ENCODE measurements around the gene CSRP3.

The CSRP3 gene

DNA sequence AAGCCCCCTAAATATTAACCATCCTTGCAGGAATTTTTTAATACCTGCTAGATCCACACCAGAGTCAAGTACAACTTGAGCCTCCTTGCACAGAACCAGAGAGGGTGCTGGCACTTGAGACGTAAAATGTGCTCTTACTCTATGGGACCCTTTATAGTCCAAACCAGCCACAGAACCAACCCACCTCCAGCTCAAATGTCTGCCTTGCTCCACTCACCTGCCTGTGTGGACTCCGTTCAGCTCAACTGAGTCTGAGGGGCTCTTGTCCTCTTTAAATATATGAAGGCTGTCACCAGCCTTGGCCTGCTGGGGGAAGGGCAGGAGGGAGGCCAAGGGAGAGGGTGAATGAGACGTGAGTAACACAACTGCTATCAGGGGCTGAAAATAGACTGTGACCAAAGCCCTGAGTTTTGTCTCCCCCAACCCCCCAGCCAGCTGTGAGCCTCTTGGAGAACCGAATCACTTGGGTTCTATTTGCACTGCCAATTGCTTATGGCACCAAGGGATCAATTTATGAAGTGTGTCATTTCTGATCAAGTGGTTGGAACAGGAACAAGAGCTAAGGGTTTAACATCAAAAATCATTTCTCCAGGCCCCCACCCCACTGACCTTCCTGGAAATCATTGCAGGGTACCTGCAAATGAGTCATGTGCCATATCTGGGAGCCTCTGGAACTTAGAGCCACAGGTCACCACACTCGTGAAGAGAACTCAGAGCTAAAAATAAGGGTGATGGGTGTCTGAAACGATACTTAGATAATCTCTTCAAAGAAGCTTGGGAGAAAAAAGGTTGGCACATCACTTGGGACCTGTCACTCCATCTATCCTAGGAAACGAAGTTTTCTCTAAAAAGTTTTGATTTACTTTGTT lies at the start of gene CSRP3:
TSS of gene CSRP3 (minus strand) at position 247 of the 869 bp plus-strand sequence. CDS start 9,535 bp downstream, outside the sequence.
- DNase-seq (ENCODE audit: low read depth) = no peak

DNA sequence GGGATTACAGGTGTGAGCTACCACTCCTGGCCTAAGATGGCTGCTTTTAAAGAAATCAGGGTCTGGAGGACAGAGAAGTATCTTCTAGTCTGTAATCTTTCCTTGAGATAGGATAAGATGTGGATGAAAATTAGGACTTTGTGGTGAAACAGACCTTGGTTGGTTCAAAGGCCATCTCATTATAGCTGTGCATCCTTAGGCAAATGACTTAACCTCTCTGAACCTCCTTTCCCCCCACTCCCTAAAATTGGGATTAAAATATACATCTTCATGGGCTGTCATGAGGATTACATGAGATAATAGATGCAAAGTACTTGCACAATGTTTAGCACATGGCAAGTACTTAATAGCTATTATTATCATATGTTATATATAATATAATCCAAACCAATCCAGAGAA lies 49.8 kb upstream of the CSRP3 start:
- DNase-seq (ENCODE audit: low read depth) = no peak

DNA sequence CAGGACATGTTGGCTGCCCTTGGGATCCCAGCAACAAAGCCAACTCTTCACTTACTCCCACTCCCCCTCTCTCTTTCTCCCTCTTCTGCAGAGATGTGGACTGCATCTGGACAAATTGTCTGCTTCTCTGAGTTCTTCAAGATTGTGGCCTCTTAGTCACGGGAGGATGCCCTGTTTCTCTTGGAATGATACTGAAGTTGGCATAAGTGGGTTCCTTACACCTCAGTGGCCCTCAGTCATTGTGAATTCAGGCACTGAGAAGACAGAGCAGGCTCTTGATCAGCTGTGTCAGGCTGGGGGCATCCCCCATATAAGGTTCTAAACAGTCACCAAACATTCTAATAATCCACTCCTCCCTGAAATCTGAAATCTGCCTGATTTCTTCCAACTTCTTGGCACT lies 45.0 kb upstream of the CSRP3 start:
- DNase-seq (ENCODE audit: low read depth) = no peak

DNA sequence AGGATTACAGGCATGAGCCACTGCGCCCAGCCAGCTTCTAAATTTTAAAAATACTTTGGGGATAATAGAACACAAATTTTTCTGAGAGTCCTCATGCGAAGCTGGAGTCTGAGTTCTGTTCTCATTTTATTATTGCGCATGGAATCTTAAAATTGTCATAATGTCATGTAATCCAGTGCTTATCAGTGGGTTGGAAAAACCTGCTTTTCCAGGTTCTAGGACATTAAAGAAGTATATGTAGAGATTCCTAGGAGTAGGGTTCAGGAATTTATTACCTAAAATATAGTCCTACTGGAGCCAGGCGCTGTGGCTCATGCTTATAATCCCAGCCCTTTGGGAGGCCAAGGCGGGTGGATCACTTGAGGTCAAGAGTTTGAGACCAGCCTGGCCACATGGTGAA lies 43.6 kb upstream of the CSRP3 start:
- DNase-seq (ENCODE audit: low read depth) = no peak

DNA sequence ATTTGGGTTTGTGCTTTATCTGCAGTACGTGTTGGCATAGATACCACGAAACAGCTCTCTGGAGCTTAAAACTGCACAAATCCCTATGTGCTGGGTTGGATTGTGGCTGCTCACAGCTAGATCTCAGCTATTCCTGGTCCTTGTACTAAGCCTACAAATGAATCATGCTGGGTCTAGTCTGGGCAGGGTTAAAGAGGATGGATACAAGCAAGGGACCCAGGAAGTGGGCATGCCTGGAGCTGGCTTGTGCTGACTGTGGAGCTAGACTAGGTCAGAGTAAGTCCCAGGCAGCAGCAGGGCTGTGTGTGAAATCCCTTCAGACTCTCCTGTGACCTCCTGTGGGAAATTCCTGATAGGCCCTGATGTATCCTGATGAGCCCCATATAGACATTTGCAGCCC lies 42.8 kb upstream of the CSRP3 start:
- no peak for DNase-seq (ENCODE audit: low read depth)

DNA sequence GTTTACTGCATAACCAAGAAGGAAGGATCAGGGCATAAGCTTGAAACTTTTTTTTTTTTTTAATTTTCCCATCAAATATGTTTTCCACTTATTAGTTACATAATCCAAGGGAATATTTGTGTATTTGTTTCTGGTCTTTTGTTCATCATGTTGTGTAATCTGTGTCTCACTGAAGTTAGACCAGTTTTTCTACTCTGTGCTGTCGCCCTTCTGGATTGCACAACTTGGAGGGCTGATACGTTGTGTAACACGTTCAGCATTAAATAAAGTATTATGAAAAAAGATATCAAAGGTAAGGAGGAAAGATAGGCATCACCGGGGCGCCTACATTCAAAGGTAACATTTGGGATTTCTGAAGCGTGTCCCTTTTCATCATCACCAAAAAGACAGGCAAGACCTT lies 42.3 kb upstream of the CSRP3 start:
- no peak for DNase-seq (ENCODE audit: low read depth)

GRCh38 chr11:19243613-19244012 lies 41.8 kb upstream of the CSRP3 start:
- no peak for DNase-seq (ENCODE audit: low read depth)

GRCh38 chr11:19243143-19243542 lies 41.4 kb upstream of the CSRP3 start:
- no peak for DNase-seq (ENCODE audit: low read depth)

GRCh38 chr11:19242179-19242932 lies 40.6 kb upstream of the CSRP3 start:
- no peak for DNase-seq (ENCODE audit: low read depth)

DNA sequence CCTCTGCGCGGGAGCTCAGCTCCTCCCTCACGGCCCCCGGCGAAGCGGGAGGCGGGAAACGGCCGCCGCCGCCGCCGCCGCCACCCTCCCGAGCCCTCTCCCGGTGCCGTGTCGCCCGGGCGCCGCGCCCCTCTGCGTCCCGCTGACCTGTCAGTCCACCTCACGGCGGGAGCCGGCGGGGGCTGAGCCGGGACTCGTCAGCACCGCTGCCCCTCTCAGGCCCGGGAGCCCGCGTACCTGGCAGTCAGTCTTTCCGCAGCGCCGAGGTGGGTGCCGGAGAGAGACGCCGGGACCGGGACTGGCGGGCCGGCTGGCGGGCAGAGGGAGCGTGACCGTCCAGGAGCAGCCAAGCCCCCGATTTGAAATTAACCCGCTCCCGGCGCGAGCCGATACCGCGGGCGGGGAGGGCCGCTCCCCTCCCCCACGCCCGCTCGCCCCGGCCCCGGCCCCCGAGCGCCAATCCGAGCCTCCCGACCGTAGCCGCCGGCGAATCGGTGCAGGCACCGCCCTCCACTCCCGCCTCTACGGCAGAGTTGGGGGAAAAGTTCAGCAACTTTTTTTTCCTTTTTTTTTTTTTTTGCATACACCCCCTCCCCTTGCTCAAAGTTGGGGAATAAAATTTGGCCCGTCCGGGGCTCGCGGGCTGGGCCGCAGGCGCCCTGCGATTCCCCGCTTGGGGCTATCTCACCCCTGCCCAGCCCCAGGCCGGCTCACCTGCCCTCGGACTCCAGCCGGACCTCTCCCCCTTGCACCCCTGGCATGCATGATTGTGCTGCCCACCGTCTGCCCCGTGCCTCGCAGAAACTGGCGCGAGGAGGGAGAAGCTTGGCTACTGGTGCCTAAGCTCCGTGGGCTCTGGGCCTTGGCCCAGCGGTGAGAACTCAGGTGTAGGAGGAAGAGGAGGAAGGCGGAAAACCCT lies 39.7 kb upstream of the CSRP3 start:
- DNase-seq (ENCODE audit: low read depth) = no peak

- DNase-seq (ENCODE audit: low read depth) = peak; percentile 65
These were observed 38.9 kb upstream of the CSRP3 start, which contains the start of gene E2F8 for GRCh38 chr11:19240420-19241259. Gene E2F8 (minus strand): TSS chr11:19240945. CDS start chr11:19240121, 824 bp downstream.

GRCh38 chr11:19239039-19239438 lies 37.3 kb upstream of the CSRP3 start:
- DNase-seq (ENCODE audit: low read depth) = no peak

- no peak for DNase-seq (ENCODE audit: low read depth)
These were observed 36.0 kb upstream of the CSRP3 start for GRCh38 chr11:19237813-19238212.

DNA sequence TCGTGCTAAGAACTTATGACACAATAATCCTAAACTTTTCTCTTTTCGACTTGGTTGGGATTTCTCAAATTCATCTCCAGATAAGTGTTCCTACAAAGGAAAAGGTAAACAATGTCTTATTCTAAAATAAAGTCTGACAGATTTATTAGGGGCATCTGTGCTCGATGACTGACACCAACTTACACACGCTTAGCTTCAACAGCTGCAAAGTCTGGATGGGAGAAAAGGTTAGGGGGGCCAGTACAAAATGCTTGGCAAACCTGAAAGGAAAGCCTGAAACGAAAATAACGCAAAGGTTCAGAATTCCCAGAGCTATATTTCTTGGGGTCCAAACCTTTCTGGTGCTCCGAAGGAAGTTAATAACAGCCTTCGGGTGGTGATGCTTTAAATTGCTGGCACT lies 35.6 kb upstream of the CSRP3 start:
- no peak for DNase-seq (ENCODE audit: low read depth)

DNA sequence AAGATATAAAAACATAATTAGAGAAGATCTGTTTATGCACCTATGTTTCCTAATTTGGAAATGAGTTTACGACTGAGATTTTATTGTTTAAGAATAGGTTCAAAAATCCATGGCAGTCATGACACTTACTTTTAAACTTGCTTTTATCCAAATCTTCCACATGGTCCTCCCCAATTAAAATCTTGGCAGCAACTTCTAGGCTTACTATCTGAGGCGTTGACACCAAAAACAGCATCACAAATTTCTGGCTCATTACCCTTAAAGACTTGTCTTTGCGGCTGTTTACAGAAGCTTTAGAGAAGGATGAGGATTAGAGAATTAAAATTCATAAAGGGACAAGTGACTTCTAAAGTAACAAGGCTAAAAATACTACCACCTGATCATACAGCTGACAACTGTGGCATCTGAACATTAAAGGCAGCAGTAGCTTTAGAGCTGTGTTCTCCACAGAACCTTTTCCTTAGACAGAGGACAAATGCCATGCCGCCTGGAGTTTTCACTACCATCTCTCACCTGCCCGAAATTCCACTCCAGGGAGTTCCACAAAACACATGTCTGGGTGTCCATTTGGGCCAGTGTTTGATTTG lies 32.5 kb upstream of the CSRP3 start:
- DNase-seq (ENCODE audit: low read depth) = no peak

DNA sequence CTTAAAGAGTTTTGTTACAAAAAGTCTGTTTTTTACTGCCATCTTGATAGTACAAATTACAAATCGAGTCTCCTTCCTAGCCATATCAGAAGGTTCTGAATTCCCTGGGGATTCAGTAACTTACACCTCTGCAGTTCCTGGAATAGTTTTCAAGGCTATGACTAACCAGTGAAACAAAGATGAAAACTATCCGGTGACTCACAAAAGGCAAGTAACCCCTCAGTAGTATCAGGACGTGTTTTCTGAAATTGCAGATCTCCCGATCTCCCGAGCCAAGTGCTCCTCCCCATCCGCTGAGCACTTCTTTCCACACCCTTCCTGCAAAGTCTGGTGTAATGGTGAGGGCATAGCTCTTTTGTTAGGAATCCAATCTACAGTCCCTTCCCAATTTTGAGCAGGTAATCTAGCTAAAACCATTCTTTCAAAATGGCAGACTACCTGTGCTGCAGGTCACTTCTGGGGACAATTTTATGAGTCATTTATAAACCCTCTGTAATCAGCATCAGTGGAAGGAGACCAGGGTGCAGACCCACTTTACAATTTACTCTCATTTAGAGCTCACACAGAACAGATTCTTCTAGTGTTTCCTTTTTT lies 31.2 kb upstream of the CSRP3 start:
- peak; percentile 74 for DNase-seq (ENCODE audit: low read depth)

GRCh38 chr11:19229671-19230070 lies 27.9 kb upstream of the CSRP3 start:
- no peak for DNase-seq (ENCODE audit: low read depth)

GRCh38 chr11:19228968-19229367 lies 27.2 kb upstream of the CSRP3 start:
- DNase-seq (ENCODE audit: low read depth) = no peak

GRCh38 chr11:19226378-19227195 lies 24.8 kb upstream of the CSRP3 start:
- no peak for DNase-seq (ENCODE audit: low read depth)

- no peak for DNase-seq (ENCODE audit: low read depth)
These were observed 23.8 kb upstream of the CSRP3 start for GRCh38 chr11:19225581-19225980.
